HepG2 (cell line): ENCODE data around the gene PASK. TPM values are rescaled to one million over a fixed set of nuclear protein-coding genes. Genes with fewer than 3 reads are reported as not detected.

Experiments
- E2F1 ChIP-seq: sonication (generic); formaldehyde crosslinking; IDR thresholded peaks from 2 replicates; pipeline ENCODE4 v1.5.0; 2020; ENCODE audit warnings: missing genetic modification reagents
- HBP1 ChIP-seq: IDR thresholded peaks from 2 replicates; pipeline ENCODE4 v1.6.1; 2016; ENCODE audit warnings: low read depth, control low read depth
- HDAC2 ChIP-seq: sonication (generic); formaldehyde crosslinking; IDR thresholded peaks from 2 replicates; pipeline ENCODE4 v1.4.0; 2020; ENCODE audit warnings: missing genetic modification reagents
- MAX ChIP-seq: IDR thresholded peaks from 2 replicates; pipeline ENCODE4 v1.6.1; 2012; ENCODE audit warnings: inconsistent platforms
- NFATC3 ChIP-seq: sonication (generic); formaldehyde crosslinking; IDR thresholded peaks from 2 replicates; pipeline ENCODE4 v1.5.1; 2020; ENCODE audit warnings: mild to moderate bottlenecking, missing genetic modification reagents
- NR2F1 ChIP-seq, 2 experiments: fragments of 450-650 bp in 1 of 2; formaldehyde crosslinking in 1 of 2; IDR thresholded peaks; 2 replicates each; pipeline versions ENCODE4 v1.5.0 to v1.6.1; 2016 to 2020; ENCODE audit warnings: mild to moderate bottlenecking in 1 of 2, missing compliant biosample characterization in 1 of 2, missing genetic modification reagents in 1 of 2, moderate library complexity in 1 of 2
- PATZ1 ChIP-seq: sonication (generic); formaldehyde crosslinking; IDR thresholded peaks from 2 replicates; pipeline ENCODE4 v1.4.0; 2020; ENCODE audit warnings: missing genetic modification reagents
- PAWR ChIP-seq: sonication (generic); formaldehyde crosslinking; IDR thresholded peaks from 2 replicates; pipeline ENCODE4 v1.4.0; 2020; ENCODE audit warnings: missing genetic modification reagents, mild to moderate bottlenecking, borderline replicate concordance
- PPARG ChIP-seq: conservative IDR thresholded peaks from 2 replicates; pipeline ENCODE4 v1.6.1; 2016; ENCODE audit warnings: missing biosample characterization, missing genetic modification reagents
- ZNF136 ChIP-seq: sonication (generic); formaldehyde crosslinking; IDR thresholded peaks from 2 replicates; pipeline ENCODE4 v1.8.1; 2022; ENCODE audit warnings: low read depth, mild to moderate bottlenecking, moderate library complexity, missing genetic modification reagents
- ZNF20 ChIP-seq: sonication (generic); formaldehyde crosslinking; IDR thresholded peaks from 2 replicates; pipeline ENCODE4 v1.4.0; 2020; ENCODE audit warnings: mild to moderate bottlenecking, moderate library complexity, missing genetic modification reagents
- ZNF543 ChIP-seq: sonication (generic); formaldehyde crosslinking; IDR thresholded peaks from 2 replicates; pipeline ENCODE4 v1.4.0; 2020; ENCODE audit warnings: mild to moderate bottlenecking, missing genetic modification reagents
- ZNF550 ChIP-seq: sonication (generic); formaldehyde crosslinking; IDR thresholded peaks from 2 replicates; pipeline ENCODE4 v1.4.0; 2020; ENCODE audit warnings: mild to moderate bottlenecking, missing genetic modification reagents, borderline replicate concordance
- ZNF703 ChIP-seq: sonication (generic); formaldehyde crosslinking; IDR thresholded peaks from 2 replicates; pipeline ENCODE4 v1.5.1; 2020; ENCODE audit warnings: missing genetic modification reagents, mild to moderate bottlenecking, moderate library complexity, borderline replicate concordance
- polyA plus RNA-seq, 8 experiments: library from polyadenylated mRNA; depleted of rRNA in 3 of 8; stranded (reverse) in 7 of 8; unstranded in 1 of 8; fragments of >200 nt; fragmentation: Illumina TruSeq in 4 of 8; extraction: Trizol in 4 of 8; gene quantifications; 2 replicates each; pipeline versions ENCODE4 v1.2.1 to v1.2.3, GENCODE V29; 2011 to 2016; ENCODE audit warnings: low read depth in 4 of 8, missing spikeins in 1 of 8, mixed read lengths in 1 of 8; ENCODE audit not compliant: insufficient read depth in 1 of 8
- total RNA-seq, 5 experiments: library from RNA; depleted of rRNA; stranded (reverse); fragments of >200 nt; fragmentation: Illumina TruSeq; extraction: Trizol; gene quantifications; 2 replicates each; pipeline ENCODE4 v1.2.3, GENCODE V29; 2016; ENCODE audit warnings: low read depth in 1 of 5
- TF ChIP-seq, protein P1 (sequence below): sonication (generic); formaldehyde crosslinking; conservative IDR thresholded peaks from 2 replicates; pipeline ENCODE4 v1.5.0; 2020; ENCODE audit warnings: missing genetic modification reagents
- TF ChIP-seq, protein P2 (sequence below): sonication (generic); formaldehyde crosslinking; IDR thresholded peaks from 2 replicates; pipeline ENCODE4 v1.5.0; 2020; ENCODE audit warnings: missing genetic modification reagents
- TF ChIP-seq, protein P3 (sequence below): sonication (generic); formaldehyde crosslinking; IDR thresholded peaks from 2 replicates; pipeline ENCODE4 v1.8.0; 2022; ENCODE audit warnings: mild to moderate bottlenecking, missing genetic modification reagents, borderline replicate concordance
- TF ChIP-seq, protein P4 (sequence below): sonication (generic); formaldehyde crosslinking; IDR thresholded peaks from 2 replicates; pipeline ENCODE4 v1.5.0; 2020; ENCODE audit warnings: mild to moderate bottlenecking, missing genetic modification reagents

Gene PASK
- total and polyA plus RNA-seq, 2 of the 13 experiments (the other 11 are each of a cell fraction or from before 2014, with no cell fraction given), result 6.9 to 17.0 TPM

DNA sequence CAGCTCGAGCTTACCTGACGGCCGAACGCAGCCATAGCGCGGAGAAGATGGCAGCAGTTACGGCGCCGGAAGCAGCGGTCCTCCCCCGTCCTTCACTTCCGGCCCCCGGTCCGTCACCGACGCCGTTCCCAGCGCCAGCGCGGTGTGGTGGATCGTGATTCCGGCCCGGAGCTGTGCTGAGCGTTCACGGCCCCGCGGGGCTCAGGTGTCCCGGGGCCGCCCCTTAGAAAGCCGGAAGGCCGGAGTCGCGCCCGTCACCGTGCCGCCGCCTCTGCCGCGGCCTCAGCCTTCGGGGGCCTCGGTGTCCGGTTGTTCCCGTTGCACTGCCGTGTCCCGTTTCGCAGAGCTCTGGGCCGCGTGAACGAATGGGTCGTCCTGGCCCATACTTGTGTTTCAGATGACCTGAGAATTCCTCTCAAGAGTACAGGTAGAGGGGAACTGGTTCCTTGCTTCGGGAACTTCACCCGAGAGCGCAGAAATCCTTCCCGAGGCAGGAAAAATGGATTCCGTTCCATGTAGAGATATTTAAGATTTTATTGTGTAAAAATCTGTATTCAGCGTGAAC is 47.0 kb downstream of the PASK start, which contains the start of gene MTERF4 (continued):
- TF ChIP-seq PATZ1, result peak; percentile 100
- TF ChIP-seq ZNF550 (CRISPR knock-in tag), result 0 out of 2 replicates have a peak, but pooled peaks have one; percentile 70
- TF ChIP-seq, protein P1, sequence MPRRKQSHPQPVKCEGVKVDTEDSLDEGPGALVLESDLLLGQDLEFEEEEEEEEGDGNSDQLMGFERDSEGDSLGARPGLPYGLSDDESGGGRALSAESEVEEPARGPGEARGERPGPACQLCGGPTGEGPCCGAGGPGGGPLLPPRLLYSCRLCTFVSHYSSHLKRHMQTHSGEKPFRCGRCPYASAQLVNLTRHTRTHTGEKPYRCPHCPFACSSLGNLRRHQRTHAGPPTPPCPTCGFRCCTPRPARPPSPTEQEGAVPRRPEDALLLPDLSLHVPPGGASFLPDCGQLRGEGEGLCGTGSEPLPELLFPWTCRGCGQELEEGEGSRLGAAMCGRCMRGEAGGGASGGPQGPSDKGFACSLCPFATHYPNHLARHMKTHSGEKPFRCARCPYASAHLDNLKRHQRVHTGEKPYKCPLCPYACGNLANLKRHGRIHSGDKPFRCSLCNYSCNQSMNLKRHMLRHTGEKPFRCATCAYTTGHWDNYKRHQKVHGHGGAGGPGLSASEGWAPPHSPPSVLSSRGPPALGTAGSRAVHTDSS (CRISPR knock-in tag), result peak; percentile 14; the same call in 1 of the 2 replicates
- peak; percentile 96 for TF ChIP-seq ZNF543 (CRISPR knock-in tag)
- peak; percentile 99 for TF ChIP-seq HBP1 (CRISPR knock-in tag)
- TF ChIP-seq HDAC2 (CRISPR knock-in tag), result peak; percentile 100
- peak in 1 of 2 experiments; percentile 62; a peak in 2 of 4 replicates for TF ChIP-seq NR2F1 (CRISPR knock-in tag; IDR thresholded peaks at IDR 0.05)
- peak; percentile 77 for TF ChIP-seq E2F1 (CRISPR knock-in tag)
- TF ChIP-seq, protein P2, sequence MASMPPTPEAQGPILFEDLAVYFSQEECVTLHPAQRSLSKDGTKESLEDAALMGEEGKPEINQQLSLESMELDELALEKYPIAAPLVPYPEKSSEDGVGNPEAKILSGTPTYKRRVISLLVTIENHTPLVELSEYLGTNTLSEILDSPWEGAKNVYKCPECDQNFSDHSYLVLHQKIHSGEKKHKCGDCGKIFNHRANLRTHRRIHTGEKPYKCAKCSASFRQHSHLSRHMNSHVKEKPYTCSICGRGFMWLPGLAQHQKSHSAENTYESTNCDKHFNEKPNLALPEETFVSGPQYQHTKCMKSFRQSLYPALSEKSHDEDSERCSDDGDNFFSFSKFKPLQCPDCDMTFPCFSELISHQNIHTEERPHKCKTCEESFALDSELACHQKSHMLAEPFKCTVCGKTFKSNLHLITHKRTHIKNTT (CRISPR knock-in tag), result peak; percentile 83; the same call in 1 of the 2 replicates
- peak; percentile 82 for TF ChIP-seq PPARG
- TF ChIP-seq MAX, result peak; percentile 97
- TF ChIP-seq, protein P3, sequence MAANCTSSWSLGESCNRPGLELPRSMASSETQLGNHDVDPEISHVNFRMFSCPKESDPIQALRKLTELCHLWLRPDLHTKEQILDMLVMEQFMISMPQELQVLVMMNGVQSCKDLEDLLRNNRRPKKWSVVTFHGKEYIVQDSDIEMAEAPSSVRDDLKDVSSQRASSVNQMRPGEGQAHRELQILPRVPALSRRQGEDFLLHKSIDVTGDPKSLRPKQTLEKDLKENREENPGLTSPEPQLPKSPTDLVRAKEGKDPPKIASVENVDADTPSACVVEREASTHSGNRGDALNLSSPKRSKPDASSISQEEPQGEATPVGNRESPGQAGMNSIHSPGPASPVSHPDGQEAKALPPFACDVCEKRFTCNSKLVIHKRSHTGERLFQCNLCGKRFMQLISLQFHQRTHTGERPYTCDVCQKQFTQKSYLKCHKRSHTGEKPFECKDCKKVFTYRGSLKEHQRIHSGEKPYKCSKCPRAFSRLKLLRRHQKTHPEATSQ (CRISPR knock-in tag), result peak; percentile 58; the same call in 1 of the 2 replicates
- TF ChIP-seq ZNF20 (CRISPR knock-in tag), result peak; percentile 70; the same call in 1 of the 2 replicates
- TF ChIP-seq ZNF703 (CRISPR knock-in tag), result peak; percentile 69; the same call in 1 of the 2 replicates
- peak; percentile 99 for TF ChIP-seq ZNF136 (CRISPR knock-in tag)
- TF ChIP-seq, protein P4, sequence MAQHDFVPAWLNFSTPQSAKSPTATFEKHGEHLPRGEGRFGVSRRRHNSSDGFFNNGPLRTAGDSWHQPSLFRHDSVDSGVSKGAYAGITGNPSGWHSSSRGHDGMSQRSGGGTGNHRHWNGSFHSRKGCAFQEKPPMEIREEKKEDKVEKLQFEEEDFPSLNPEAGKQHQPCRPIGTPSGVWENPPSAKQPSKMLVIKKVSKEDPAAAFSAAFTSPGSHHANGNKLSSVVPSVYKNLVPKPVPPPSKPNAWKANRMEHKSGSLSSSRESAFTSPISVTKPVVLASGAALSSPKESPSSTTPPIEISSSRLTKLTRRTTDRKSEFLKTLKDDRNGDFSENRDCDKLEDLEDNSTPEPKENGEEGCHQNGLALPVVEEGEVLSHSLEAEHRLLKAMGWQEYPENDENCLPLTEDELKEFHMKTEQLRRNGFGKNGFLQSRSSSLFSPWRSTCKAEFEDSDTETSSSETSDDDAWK, result no peak
- no peak for TF ChIP-seq PAWR
- TF ChIP-seq NFATC3, result peak; percentile 96
